GM21390 (cell line): Measurements from ENCODE around the gene PUM1.

Experiments used
- ATAC-seq: cut with Tn5 transposase; IDR thresholded peaks from one replicate; pipeline ENCODE4 v1.9.1; 2021; ENCODE audit not compliant: unreplicated experiment

Gene PUM1

DNA sequence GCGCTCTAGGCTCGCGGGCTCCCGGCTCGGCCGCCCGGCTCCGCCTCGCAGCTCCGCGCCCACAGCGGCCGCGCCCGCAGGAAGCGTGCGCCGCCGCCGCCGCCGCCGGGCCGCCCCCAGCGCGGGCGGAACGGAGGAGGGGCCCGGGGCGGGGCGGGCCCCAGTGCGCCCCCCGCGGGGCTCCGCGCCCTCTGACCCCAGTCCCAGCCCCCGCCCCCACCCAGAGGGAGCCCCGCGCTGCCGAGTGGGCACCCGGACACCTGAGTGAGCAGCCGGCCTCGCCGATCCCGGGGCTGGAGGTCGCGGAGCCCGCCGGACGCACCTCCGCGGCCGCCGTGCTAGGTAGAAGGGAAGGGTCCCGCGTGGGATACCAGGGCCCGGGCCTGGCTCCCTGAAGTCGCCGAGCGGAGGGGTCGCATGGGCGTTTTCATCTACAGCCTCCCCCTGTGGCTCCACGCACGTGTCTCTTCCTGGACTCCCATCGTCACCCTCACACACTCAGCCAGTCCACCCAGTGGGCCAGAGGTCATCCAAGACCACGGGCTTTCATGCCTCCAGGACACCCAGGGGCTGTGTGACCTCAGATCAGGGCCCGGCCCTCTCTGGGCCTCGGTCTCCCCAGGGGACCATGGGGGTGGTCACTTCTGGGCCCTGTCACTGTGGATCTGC is 156.7 kb downstream of the PUM1 start, which contains the start of gene SDC3:
SDC3 (minus strand) TSS at position 63 of the 669 bp plus-strand sequence. CDS start 172 bp downstream, outside the sequence.
- ATAC-seq = no peak

DNA sequence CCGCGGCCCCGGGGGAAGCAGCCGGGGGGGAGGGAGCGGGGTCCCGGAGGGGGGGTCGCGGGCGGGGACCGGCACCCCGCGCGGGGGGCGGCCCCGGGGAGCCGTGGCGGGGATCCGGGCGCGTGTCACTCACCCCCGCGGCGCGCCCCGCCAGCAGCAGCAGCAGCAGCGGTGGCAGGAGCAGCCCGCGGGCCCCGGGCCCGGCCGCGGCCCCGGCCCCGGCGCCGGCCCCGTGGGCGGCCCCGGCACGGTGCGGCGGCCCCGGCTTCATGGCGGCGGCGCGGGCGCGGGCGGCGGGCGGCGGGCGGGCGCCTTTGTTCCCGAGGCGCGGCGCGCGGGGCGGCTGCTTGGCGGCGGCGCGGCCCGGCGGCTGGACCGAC is 157.2 kb downstream of the PUM1 start:
- ATAC-seq = no peak

DNA sequence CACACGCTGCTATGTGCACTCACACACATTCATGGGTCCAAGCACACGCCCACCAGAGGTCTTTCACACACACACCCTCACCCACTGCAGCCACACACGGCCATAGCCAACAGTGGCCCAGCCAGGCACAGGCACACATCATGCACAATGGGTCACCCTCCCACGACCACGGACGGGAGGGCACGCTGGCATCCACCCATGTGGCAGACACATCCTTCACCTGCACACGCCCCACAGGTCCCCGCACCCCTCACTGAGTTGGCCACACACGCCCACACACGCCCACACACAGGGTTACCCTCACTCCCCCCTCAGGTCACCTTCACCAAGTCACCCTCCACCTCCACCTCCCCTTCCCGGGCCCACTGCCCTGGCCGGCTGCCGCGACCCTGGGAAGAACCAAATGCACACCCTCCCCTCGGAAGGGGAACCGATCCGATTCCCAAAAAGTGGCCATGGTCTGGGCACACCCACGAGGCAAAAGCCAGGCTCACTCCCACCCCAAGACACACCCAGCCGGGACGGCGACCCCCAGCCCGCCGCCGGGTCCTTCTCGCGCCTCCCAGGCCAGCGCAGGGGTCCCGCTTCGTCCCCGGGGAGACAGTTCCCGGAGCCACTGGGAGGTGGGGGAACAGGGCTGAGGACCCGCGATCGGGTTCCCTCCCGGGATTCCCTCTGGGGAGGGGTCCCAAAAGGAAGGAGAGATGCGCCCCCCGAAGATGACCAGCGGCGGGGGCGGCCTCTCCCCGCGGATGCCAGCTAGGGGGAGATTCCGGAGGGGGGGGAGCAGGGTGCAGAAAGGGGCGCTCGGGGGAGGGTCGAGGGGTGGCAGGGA is 157.8 kb downstream of the PUM1 start:
- ATAC-seq = no peak

- ATAC-seq = no peak
Measured at GRCh38 chr1:30906631-30907441, 158.7 kb downstream of the PUM1 start.

- no peak for ATAC-seq
Measured at GRCh38 chr1:30905916-30906620, 159.4 kb downstream of the PUM1 start.

GRCh38 chr1:30905403-30905802 is 160.1 kb downstream of the PUM1 start:
- ATAC-seq = no peak

GRCh38 chr1:30904962-30905335 is 160.6 kb downstream of the PUM1 start:
- ATAC-seq = no peak

- ATAC-seq = no peak
Measured at GRCh38 chr1:30904191-30904961, 161.1 kb downstream of the PUM1 start.

- ATAC-seq = no peak
Measured at GRCh38 chr1:30903343-30904034, 162.0 kb downstream of the PUM1 start.

- no peak for ATAC-seq
Measured at GRCh38 chr1:30902593-30903290, 162.8 kb downstream of the PUM1 start.

DNA sequence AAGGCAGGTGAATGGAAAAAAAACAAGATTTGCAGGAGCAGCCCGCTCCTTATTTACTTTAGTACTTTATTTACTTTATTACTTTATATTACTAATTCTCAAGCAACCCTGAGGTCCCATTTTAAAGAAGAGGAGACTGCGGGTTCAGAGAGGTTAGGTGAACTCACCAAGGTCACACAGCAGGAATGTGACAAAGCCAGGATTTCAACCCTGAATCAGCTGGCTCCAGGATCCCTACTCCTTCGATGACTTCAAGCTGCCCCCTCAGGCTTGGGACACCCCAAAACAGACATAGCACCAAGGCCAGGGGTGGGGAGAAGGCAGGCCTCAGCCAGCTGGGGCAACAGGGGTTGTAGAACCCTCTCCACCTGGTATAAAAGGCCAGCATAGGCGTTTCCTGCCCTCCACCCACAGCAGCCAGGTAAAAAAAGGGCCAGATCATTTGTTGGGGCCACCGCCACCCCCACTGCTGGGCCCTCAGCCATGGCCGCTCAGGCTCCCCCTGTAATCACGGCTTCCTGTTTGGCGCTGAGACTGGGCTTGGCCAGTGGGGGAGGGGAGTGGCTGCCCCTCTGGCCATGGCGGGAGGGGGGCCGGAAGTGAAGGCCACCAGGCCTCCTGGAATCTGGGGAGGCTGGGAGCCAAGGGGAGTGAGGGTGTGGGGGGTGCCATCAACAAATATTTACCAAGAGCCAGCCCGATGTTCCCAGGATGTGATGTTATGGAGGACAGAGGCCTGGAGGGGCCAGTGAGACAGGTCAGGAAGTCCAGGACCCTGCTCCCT is 163.5 kb downstream of the PUM1 start:
- ATAC-seq = no peak

DNA sequence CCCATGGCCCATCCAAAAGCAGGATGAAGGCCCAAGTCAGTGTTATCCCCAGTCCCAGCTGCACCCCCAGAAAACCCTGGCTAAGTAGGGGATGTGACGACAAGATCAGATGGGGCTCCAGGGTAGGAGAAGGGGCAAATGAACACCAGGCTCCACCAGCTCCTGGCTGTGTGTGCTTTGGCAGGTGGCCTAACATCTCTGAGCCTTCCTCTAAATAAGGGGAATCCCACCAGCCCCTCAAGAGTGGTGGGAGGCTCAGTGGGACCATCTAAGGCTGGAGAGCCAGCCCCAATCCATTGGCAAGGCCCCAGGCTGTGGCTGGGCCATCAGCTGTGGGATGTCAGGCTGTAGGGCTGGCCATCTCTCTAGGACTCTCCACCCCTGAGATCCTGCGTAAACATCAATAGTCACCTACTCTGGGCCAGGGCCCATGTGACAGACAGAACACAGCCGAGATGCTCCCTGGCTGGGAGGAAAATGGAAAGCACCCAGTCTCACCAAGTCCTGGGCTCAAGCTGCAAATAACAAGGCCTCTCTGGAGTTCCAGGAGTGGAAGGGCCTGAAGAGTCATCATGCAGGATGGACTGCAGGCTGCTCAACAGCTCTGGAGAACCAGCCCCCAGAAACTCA is 164.5 kb downstream of the PUM1 start:
- no peak for ATAC-seq

DNA sequence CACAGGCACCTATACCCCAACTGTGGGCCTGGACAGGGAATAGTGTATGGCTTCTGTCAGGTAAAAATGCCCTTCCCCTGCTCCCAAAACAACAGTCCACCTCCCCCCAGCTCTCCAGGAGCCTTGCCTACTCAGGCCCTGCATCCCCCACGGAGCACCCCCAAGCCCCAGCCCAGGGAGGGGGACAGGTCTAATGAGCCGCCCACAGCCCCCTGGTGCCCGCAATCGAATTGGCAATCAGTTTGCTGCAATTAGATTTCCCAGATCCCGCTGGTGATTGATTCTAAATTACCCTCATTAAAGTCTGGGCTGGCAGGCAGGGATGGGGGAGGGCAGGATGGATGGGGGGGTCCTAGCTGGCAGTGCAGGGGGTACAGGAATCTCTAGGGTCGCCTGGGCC is 165.0 kb downstream of the PUM1 start:
- no peak for ATAC-seq

DNA sequence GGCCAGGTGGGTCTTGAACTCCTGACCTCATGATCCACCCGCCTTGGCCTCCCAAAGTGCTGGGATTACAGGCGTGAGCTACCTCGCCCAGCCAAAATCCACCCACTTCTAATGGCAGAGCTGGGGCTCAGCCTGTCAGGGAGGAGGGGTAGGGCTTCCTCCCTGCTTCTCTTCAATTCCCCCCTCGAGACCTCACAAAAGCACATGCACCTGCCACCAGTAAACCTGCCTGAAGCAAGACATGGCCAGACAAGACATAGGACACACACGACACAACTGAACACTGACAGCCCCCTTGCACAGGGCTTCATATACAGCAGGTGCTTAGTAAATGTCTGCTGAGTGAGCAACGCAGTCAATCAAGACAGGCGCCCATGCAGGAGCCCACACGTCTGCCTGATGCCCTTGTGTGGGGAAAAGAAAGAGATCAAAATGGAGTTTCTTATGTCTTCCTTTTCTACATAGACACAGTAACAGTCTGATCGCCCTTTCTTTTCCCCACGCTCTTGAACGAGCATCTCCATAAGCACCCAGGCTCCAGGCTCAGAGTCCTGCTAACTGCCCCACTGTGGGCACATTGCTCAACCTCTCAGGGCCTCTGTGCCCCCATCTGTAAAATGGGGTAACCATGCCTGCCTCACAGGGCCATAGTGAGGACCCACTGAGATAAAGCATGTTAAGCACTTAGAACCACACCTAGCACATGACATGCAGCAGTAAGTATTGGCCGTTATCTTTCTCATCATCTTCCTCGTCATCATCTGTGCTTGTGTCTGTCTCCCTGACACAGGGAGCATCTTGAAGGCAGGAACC is 165.7 kb downstream of the PUM1 start:
- no peak for ATAC-seq

DNA sequence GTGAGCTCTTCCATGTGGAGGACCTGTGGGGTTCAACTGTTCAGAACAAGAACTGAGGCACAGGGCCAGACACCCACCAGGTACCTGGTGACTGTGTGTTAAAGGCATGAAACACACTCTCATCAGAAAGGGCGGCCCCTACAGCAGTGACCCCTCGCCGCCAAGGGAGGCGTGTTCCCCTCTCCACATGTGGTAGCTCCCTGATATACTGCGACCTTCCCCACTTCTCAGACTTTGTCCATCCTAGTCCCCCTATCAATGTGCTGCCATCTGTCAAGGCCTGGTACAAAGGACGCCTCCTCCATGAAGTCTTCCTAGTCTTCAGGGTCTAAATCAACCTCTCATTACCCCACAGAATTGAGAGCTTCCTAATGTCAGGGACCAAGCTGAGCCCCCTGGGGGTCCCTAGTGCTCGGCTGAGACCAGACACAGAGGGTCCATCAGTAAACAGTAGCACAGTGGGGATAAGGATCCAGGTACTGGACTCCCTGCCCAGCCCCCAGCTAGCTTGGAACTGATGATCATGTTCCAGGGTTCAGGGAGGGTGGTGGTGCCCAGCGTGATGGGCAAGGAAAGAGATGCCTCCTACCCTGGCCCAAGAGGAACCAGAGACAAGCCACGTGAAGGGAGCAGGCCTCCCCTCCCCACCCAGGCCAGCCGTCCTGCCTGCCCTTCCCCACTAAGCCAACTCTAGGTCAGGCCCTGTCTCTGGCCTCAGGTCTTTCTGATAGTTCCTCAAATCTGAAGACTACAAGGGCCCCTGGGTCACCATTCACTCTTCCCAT is 167.3 kb downstream of the PUM1 start:
- no peak for ATAC-seq

DNA sequence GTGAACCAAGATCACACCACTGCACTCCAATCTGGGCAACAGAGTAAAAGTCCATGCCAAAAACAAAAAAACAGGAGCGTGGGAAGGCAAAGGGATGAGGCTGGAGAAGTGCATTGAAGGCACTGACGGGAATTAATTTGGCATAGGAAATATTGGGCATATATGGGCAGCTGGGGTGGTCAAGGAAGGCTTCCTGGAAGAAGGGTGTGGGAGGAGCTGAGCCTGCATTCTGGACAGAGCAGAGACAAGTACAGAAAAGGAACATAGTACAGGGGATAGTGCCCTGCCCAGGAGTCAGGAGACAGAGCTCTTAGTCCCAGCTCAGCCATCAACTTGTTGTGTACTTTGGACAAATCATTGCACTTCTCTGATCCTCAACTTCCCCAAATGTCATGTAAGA is 168.6 kb downstream of the PUM1 start:
- no peak for ATAC-seq
